ENCODE data around the gene FILIP1. TPM values are rescaled to one million over a fixed set of nuclear protein-coding genes. Genes with fewer than 3 reads are reported as not detected.

FILIP1 gene
- total and polyA plus RNA-seq, 2 of the 4 experiments (the other 2 are of a cell fraction), result under 0.01 to 0.03 TPM

DNA sequence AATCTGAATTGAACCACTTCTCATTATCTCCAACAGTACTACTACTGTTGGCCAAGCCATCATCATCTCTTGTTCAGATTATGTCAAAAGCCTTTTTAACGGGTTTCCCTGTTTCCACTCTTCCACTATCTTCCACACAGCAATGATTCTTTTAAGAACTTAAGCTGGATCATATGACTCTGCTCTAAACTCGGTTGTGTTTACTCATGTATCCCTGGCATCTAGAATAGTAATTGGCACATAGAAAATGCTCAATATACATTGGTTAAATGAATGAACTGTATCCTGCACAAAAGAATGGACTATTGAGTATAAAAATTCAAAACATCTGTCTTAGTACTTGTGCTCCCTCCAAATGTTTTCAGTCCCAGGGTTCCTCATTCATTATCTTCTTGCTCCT lies 247.2 kb downstream of the FILIP1 start:
- POLR2A ChIA-PET (ENCODE audit: unreplicated experiment), result no interaction called here
- Histone ChIP-seq H2AK5ac (ENCODE audit: low read depth, low read length) (no peak overlapping the region), H4K20me1 (ENCODE audit: insufficient read depth, low read length) (no peaks in the 10 kb centered on the region; the same call in 1 of the 2 replicates), H3K4me3 (ENCODE audit: insufficient read depth, low read depth, low read length) (no peak overlapping the region), H4K5ac (ENCODE audit: low read depth, low read length) (no peak overlapping the region), H2BK20ac (ENCODE audit: low read depth, low read length) (no peak overlapping the region), H3K14ac (replicated peaks; ENCODE audit: low read depth, low read length) (no peak overlapping the region), H3K36me3 (ENCODE audit: control insufficient read depth, insufficient read depth, low read length) (0 out of 2 replicates have a peak, but pooled peaks cover 1% of the 10 kb centered on the region), H2BK120ac (ENCODE audit: low read depth, low read length) (no peak overlapping the region), H3K27ac (ENCODE audit: insufficient read depth, low read length) (no peak overlapping the region), H3K9ac (ENCODE audit: low read depth, low read length) (no peak overlapping the region), H2AK9ac (replicated peaks; ENCODE audit: low read depth, low read length, poor library complexity) (no peak overlapping the region), H3K4me2 (ENCODE audit: low read depth, low read length) (no peak overlapping the region), H3K23ac (ENCODE audit: low read depth, low read length) (no peak overlapping the region), H3K9me3 (ENCODE audit: control insufficient read depth, insufficient read depth, low read length) (no peaks in the 10 kb centered on the region), H3K27me3 (ENCODE audit: control insufficient read depth, insufficient read depth, low read length) (no peaks in the 10 kb centered on the region), H3K18ac (ENCODE audit: low read depth, low read length) (no peak overlapping the region), H4K91ac (ENCODE audit: insufficient read depth, low read depth, low read length) (no peak overlapping the region), H2AFZ (replicated peaks; ENCODE audit: low read length, poor library complexity) (no peak overlapping the region), H3K79me1 (ENCODE audit: low read depth in 1 of 2, low read length in 2 of 2) (peaks cover 7 to 9% of the 10 kb centered on the region in 2 experiments), H3K56ac (ENCODE audit: extremely low read depth, insufficient read depth, low read length) (no peak overlapping the region), H3K4ac (ENCODE audit: low read depth, low read length) (no peak overlapping the region), H3K9me1 (ENCODE audit: insufficient read depth, low read length) (no peaks in the 10 kb centered on the region), H2BK5ac (ENCODE audit: low read depth, low read length, poor library complexity, severe bottlenecking) (no peak overlapping the region), H2BK15ac (ENCODE audit: low read depth, low read length) (no peak overlapping the region), H3K4me1 (ENCODE audit: control insufficient read depth, insufficient read depth, low read length) (no peaks in the 10 kb centered on the region), H4K8ac (ENCODE audit: low read depth in 2 of 2, low read length in 2 of 2) (no peak overlapping the region)
- ATAC-seq (ENCODE audit: low read depth) (no peak), DNase-seq (no peak)
- in situ Hi-C loops (cut with MboI; ENCODE audit: low sequenced_read_pairs) (no loop called here), intact Hi-C loops (cut with micrococcal nuclease) (no loop called here), dilution Hi-C loops (cut with HindIII; ENCODE audit: low sequenced_read_pairs, unreplicated experiment) (no loop called here)
- no CpG with 5 or more reads among the region's 2 CpGs for WGBS, 2 experiments (ENCODE audit: extremely low coverage in 2 of 2, insufficient read length in 1 of 2)
- CTCF ChIA-PET, result no interaction called here
- TF ChIP-seq, protein P1, sequence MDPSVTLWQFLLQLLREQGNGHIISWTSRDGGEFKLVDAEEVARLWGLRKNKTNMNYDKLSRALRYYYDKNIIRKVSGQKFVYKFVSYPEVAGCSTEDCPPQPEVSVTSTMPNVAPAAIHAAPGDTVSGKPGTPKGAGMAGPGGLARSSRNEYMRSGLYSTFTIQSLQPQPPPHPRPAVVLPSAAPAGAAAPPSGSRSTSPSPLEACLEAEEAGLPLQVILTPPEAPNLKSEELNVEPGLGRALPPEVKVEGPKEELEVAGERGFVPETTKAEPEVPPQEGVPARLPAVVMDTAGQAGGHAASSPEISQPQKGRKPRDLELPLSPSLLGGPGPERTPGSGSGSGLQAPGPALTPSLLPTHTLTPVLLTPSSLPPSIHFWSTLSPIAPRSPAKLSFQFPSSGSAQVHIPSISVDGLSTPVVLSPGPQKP (IDR thresholded peaks at IDR 0.05; ENCODE audit: borderline replicate concordance, low read depth, low read length), result no peak
- TF ChIP-seq CHD1 (IDR thresholded peaks at IDR 0.05; ENCODE audit: low read depth, low read length), result no peak
- no peak for TF ChIP-seq RFX5 (IDR thresholded peaks at IDR 0.05; ENCODE audit: low read depth, low read length)
- BruUV-seq (replicated peaks), result no TSS peak

All from IMR-90 (cell line).